BE2C (cell line): ENCODE measurements around the gene TATDN3.
A peak's percentile ranks its signal among the peaks of the same experiment; 100 is the strongest.
"Not testable (repeated sequence)": the region's sequence is repeated elsewhere in the genome, so short reads cannot be mapped to it uniquely, and the experiment has no call there.

Experiments
- DNase-seq: peaks from one replicate; pipeline ENCODE4 v3.0.0-alpha.2; 2020
- H3K27me3 ChIP-seq: fragments of 250-450 bp; sonication (Bioruptor Pico); 2 replicates; pipeline ENCODE4 v1.5.1; 2020; ENCODE audit warnings: mild to moderate bottlenecking
- H3K36me3 ChIP-seq: fragments of 250-450 bp; sonication (Bioruptor Pico); 2 replicates; pipeline ENCODE4 v1.5.1; 2020; ENCODE audit warnings: mild to moderate bottlenecking
- H3K4me1 ChIP-seq: fragments of 250-450 bp; sonication (Bioruptor Pico); 2 replicates; pipeline ENCODE4 v1.5.1; 2020
- H3K4me3 ChIP-seq: 2 replicates; pipeline ENCODE4 v1.5.1; 2011; ENCODE audit warnings: low read depth, low read length
- H3K9me3 ChIP-seq: fragments of 250-450 bp; sonication (Bioruptor Pico); 2 replicates; pipeline ENCODE4 v1.5.1; 2020
- CTCF ChIP-seq: IDR thresholded peaks from 2 replicates; pipeline ENCODE4 v1.5.1; 2012; ENCODE audit warnings: mild to moderate bottlenecking, low read depth, low read length

The TATDN3 gene

GRCh38 chr1:212856755-212857154 lies 65.1 kb downstream of the TATDN3 start:
- no peak overlapping the region for H3K4me3 ChIP-seq
- H3K27me3 ChIP-seq: no peaks in the 10 kb centered on the region
- TF ChIP-seq CTCF: no peak
- no peaks in the 10 kb centered on the region for H3K9me3 ChIP-seq
- no peak for DNase-seq
- H3K4me1 ChIP-seq: no peaks in the 10 kb centered on the region
- H3K36me3 ChIP-seq: peaks cover 9% of the 10 kb centered on the region

- peak within 1 kb of the TSS; percentile 96 for H3K4me3 ChIP-seq
- peak; percentile 99 for DNase-seq
- H3K4me1 ChIP-seq: no peaks in the 10 kb centered on the region
- H3K36me3 ChIP-seq: peaks cover 14% of the 10 kb centered on the region
- H3K9me3 ChIP-seq: no peaks in the 10 kb centered on the region
- H3K27me3 ChIP-seq: no peaks in the 10 kb centered on the region
- no peak for TF ChIP-seq CTCF
These were observed 66.3 kb downstream of the TATDN3 start, which contains the start of gene FLVCR1 for GRCh38 chr1:212857992-212858460. Gene FLVCR1 (plus strand): TSS chr1:212858275. CDS start chr1:212858453, 178 bp downstream.

- TF ChIP-seq CTCF: no peak
- Histone ChIP-seq H3K36me3 (peaks cover 14% of the 10 kb centered on the region), H3K4me1 (no peaks in the 10 kb centered on the region), H3K4me3 (peak overlapping the region; percentile 96), H3K27me3 (no peaks in the 10 kb centered on the region), H3K9me3 (no peaks in the 10 kb centered on the region)
- DNase-seq: no peak
These were observed 67.0 kb downstream of the TATDN3 start for GRCh38 chr1:212858461-212859265.

- no peak for DNase-seq
- Histone ChIP-seq H3K9me3 (no peaks in the 10 kb centered on the region), H3K4me3 (peak overlapping the region; percentile 6; the same call in 1 of the 2 replicates), H3K36me3 (peaks cover 25% of the 10 kb centered on the region), H3K27me3 (no peaks in the 10 kb centered on the region), H3K4me1 (no peaks in the 10 kb centered on the region)
- no peak for TF ChIP-seq CTCF
These were observed 69.3 kb downstream of the TATDN3 start for GRCh38 chr1:212860713-212861581.

- TF ChIP-seq CTCF: no peak
- H3K4me3 ChIP-seq: no peak overlapping the region
- H3K4me1 ChIP-seq: no peaks in the 10 kb centered on the region
- DNase-seq: no peak
- H3K9me3 ChIP-seq: no peaks in the 10 kb centered on the region
- no peaks in the 10 kb centered on the region for H3K27me3 ChIP-seq
- peaks cover 33% of the 10 kb centered on the region for H3K36me3 ChIP-seq
These were observed 70.5 kb downstream of the TATDN3 start for GRCh38 chr1:212862111-212862690.

- H3K4me3 ChIP-seq, H3K4me1 ChIP-seq, DNase-seq, H3K27me3 ChIP-seq, H3K9me3 ChIP-seq: not testable (repeated sequence)
- H3K36me3 ChIP-seq: peaks cover 33% of the 10 kb centered on the region
These were observed 71.7 kb downstream of the TATDN3 start for GRCh38 chr1:212863345-212863744.
